Mesothelial cell of epicardium (in vitro differentiated cells): Measurements from ENCODE around the gene FNDC3B. TPM values are rescaled to one million over a fixed set of nuclear protein-coding genes. Genes with fewer than 3 reads are reported as not detected.

Experiments used
- DNase-seq, 2 experiments: peaks; one replicate each; pipeline ENCODE4 v3.0.0; 2021; ENCODE audit warnings: low spot score in 2 of 2; ENCODE audit not compliant: unreplicated experiment in 2 of 2
- H3K27ac Mint-ChIP-seq: 2 replicates; pipeline ENCODE4 v1.8.0; 2021; ENCODE audit warnings: mixed read lengths
- H3K27me3 Mint-ChIP-seq: 2 replicates; pipeline ENCODE4 v1.8.0; 2021; ENCODE audit warnings: low read depth, mixed read lengths
- H3K36me3 Mint-ChIP-seq: 2 replicates; pipeline ENCODE4 v1.8.0; 2021; ENCODE audit warnings: mixed read lengths
- H3K4me1 Mint-ChIP-seq: 2 replicates; pipeline ENCODE4 v1.8.0; 2021; ENCODE audit warnings: mixed read lengths
- H3K4me3 Mint-ChIP-seq: 2 replicates; pipeline ENCODE4 v1.8.0; 2021; ENCODE audit warnings: mild to moderate bottlenecking, moderate library complexity, mixed read lengths
- H3K9me3 Mint-ChIP-seq: 2 replicates; pipeline ENCODE4 v1.8.0; 2021; ENCODE audit warnings: mixed read lengths
- CTCF ChIP-seq: fragments of 200-600 bp; sonication (generic); IDR thresholded peaks from one replicate; pipeline ENCODE4 v1.5.0; 2021; ENCODE audit warnings: antibody characterized with exemption; ENCODE audit not compliant: unreplicated experiment
- total RNA-seq: library from RNA; stranded (reverse); gene quantifications from 3 replicates; pipeline ENCODE4 v1.2.1, GENCODE V29; 2021

Gene FNDC3B
- total RNA-seq, 1 donor from 2014 or later = 131 TPM

GRCh38 chr3:172292422-172292821 is 253.0 kb downstream of the FNDC3B start:
- no peak for TF ChIP-seq CTCF
- no peak for DNase-seq
- peaks cover 3% of the 10 kb centered on the region for H3K9me3 Mint-ChIP-seq
- no peak overlapping the region for H3K4me3 Mint-ChIP-seq
- H3K27ac Mint-ChIP-seq = no peak overlapping the region
- H3K27me3 Mint-ChIP-seq = no peaks in the 10 kb centered on the region
- H3K4me1 Mint-ChIP-seq = peaks cover 12% of the 10 kb centered on the region
- H3K36me3 Mint-ChIP-seq = peaks cover 37% of the 10 kb centered on the region

GRCh38 chr3:172293093-172293492 is 253.7 kb downstream of the FNDC3B start:
- H3K36me3 Mint-ChIP-seq = peaks cover 40% of the 10 kb centered on the region
- no peak overlapping the region for H3K4me3 Mint-ChIP-seq
- H3K4me1 Mint-ChIP-seq = peaks cover 5% of the 10 kb centered on the region
- no peak for TF ChIP-seq CTCF
- H3K9me3 Mint-ChIP-seq = peaks cover 3% of the 10 kb centered on the region
- H3K27ac Mint-ChIP-seq = no peak overlapping the region
- H3K27me3 Mint-ChIP-seq = no peaks in the 10 kb centered on the region
- no peak for DNase-seq

GRCh38 chr3:172294223-172294806 is 254.9 kb downstream of the FNDC3B start:
- Mint-ChIP-seq H3K4me1 (no peaks in the 10 kb centered on the region), H3K9me3 (peaks cover 3% of the 10 kb centered on the region), H3K27ac (no peak overlapping the region), H3K36me3 (peaks cover 49% of the 10 kb centered on the region), H3K4me3 (no peak overlapping the region), H3K27me3 (no peaks in the 10 kb centered on the region)
- TF ChIP-seq CTCF = no peak
- no peak for DNase-seq

- Mint-ChIP-seq H3K36me3 (peaks cover 50% of the 10 kb centered on the region), H3K9me3 (peaks cover 3% of the 10 kb centered on the region), H3K27ac (no peak overlapping the region), H3K27me3 (no peaks in the 10 kb centered on the region), H3K4me3 (no peak overlapping the region), H3K4me1 (no peaks in the 10 kb centered on the region)
- TF ChIP-seq CTCF = no peak
- no peak for DNase-seq
Observed at GRCh38 chr3:172296248-172296974, 257.0 kb downstream of the FNDC3B start.

DNA sequence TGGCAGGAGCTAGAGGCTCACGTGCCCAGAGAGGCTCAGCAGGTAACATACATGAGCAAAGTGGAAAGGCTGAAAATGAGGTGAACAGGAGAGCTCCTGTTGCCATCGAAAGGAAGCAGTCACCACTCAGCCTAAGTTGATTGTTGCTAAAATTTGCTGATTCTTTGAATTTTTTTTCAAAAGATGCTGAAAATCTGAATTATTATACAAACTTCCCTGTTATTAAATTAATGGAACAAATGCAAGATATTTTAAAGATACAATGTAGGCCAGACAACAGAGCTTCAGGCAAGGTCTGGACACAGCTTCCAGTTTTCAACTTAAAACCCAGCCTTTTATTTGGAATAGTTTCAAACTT is 257.6 kb downstream of the FNDC3B start:
- peaks cover 3% of the 10 kb centered on the region for H3K9me3 Mint-ChIP-seq
- TF ChIP-seq CTCF = no peak

More for the DNA sequence above, 257.6 kb downstream of the FNDC3B start:
- Mint-ChIP-seq H3K4me3 (no peak overlapping the region), H3K27ac (no peak overlapping the region), H3K27me3 (no peaks in the 10 kb centered on the region), H3K36me3 (peaks cover 51% of the 10 kb centered on the region), H3K4me1 (no peaks in the 10 kb centered on the region)
- DNase-seq = no peak
